HG02852 (cell line): ENCODE data around the gene PGAM2.
A peak's percentile ranks its signal among the peaks of the same experiment; 100 is the strongest.

ENCODE experiments used
- ATAC-seq: cut with Tn5 transposase; IDR thresholded peaks from one replicate; pipeline ENCODE4 v1.9.1; 2021; ENCODE audit warnings: mild to moderate bottlenecking, moderate library complexity; ENCODE audit not compliant: unreplicated experiment

PGAM2 gene

DNA sequence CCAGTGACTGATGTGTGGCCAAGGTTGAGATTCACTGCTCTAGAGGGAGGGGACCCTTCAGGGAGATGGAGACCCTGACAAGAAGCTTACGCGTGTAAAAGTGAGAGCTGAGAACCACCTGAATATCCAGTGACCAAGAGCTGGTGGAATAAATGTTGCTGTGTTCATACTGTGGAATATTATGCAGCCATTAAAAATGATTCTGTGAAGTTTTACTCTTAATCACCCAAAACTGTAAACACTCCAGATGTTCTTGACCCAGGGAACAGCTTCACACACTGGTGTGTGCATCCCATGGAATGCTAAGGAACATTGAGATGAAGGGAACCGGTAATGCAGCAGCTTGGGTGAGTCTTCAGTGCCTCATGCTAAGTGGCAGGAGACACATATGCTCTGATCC, 21.3 kb upstream of the PGAM2 start:
- no peak for ATAC-seq

DNA sequence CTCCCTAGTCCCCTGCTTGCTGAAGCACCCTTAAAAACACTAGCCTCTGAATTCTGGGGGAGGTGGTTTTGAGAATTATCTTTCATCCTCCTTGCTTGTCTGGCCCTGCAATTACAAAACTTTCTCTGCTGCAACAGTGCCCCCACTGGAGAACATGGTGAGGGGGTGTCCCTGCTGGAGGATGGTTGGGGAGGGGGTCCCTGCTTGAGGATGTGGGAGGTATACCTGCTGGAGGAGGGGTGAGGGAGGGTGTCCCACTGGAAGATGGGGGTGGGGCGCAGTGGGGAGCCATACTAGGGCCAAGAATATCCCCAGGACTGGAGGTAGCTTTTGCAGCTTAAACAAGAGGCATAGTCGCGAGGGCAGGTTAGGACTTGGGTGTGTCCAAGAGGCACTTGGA, 20.2 kb upstream of the PGAM2 start:
- ATAC-seq = no peak

DNA sequence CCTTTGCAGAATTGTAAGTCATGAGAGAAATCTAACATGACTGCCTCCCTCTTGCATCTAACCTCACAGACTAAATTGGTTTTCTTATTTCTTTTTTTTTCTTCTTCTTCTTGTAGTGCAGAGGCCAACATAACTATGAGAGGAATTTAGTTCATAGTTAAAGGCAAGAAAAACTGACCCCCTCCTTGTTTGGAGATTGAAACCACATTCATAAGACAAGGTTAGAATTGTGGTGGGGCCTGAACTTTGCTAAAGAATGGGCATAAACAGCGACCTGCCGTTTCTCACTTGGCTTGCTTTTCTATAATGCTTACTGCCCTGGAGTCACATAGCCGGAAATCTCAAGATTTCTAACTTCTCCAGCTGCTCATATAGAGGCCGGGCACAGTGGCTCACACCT, 19.3 kb upstream of the PGAM2 start:
- no peak for ATAC-seq

DNA sequence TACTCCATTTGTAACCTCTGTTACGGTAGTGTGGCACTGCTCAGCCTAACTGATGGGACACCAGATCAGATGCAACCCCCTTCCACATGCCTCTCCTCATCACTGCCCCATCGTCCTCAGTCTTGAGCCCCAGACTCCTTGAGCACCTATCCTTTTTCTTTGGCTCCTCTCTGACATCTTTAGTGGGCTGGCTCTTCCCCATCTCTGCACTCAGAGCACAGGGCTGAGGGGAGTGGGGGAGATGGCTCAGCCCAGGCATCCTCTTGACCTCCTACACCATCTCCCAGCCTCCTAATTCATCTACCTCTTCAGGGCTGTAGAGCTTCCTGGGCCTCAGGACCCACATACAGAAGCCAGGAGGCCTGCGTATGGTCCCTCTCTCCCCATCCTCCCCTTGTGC, 18.4 kb upstream of the PGAM2 start:
- no peak for ATAC-seq

DNA sequence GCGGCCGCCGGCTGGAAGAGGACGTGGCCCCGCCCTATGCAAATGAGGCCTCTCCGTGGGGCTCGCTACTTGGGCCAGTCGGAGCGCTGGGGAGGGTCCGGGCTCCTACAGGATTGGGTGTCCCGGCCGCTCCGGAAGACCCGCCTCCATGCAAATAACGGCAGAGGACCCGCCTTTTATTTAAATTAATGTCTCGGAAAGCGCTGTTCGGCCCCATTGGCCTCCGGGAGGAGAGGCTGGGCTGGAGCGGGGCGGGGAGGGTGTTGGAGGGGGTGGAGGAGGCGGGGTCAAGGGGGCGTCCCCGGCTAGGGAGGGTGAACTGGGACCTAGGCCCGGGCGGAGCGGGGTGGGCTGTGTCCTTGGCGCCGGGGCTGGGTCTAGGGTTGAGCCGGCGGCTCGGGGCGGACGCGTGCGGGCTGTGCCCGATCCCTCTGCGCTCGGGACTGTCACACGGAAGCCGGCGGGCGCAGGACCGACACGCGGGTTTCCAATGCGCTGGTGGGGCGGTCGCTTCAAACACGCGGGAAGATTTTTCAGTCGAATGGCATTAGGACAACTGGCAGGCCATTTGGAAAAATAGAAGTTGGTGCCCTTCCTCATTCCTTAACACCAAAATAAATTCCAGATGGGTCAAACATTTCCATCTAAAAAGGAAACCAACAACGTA, 17.3 kb upstream of the PGAM2 start:
- ATAC-seq = peak; percentile 88

DNA sequence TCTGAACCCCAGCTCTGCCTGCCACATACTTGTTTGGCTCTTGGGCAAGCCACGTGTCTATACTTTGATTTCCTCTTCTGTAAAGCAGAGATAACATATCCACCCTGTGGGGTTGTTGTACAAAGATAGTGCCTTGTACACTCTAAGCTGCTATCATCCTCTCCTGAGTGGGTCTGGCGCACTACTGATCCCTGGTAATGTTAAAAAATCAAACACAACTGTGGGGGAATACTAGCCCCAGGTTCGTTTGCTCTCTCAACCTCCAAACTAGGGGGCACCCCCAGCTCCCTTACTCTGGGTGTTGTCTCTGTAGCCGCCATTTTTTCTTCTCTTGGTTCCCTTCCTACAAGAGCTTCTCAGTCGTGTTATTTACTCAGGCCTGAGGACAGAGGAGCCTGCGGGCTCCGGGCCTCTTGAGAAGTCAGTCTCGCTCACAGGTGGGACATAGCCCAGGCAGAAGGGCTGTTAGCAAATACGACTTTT, 15.9 kb upstream of the PGAM2 start:
- ATAC-seq = no peak

DNA sequence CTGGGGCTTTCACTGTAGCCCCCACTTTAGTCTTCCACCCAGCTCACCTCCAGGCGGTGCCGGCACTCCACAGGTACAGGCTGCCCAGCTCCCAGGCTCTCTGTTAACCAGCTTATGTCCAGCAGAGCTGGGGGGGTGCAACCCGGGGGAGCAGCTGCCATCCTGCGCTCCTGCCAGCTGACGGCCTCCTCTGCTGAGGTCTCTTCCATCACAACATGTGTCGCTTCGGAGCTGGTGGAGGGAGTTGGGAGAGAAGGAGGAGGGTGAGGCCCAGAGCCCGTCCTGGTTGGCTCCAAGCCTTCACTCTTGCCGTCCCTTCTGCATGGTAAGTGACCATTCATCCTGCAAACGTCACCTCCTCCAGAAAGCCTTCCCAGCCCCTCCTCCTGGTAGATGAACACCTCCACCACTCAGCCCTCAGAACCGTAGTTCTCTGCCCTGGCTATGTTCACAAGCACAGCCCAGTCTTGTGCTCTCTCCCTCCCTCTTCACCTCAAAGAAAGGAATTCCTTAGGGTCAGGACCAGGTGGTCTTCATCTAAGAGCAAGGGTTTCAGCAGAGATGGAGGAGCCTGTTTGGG, 15.4 kb upstream of the PGAM2 start:
- ATAC-seq = no peak

DNA sequence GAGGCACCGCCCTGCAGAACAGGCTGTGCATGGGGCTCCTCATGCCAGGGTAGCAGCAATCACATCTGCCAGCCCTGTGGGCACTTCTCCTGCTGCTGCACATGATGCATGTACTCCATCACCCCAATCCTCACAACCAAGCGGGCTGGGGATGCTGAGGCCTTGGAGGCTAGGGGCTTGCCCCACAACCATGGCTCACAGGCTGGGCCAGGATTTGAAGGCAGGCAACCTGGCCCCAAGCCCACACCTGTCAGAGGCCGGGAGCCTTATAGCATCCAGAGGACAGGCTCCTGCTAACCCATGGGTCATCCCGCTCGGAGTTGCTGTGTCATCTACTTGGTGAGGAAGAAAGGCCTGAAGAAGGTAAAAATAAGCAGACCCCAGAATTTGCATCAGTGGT, 14.8 kb upstream of the PGAM2 start:
- ATAC-seq = no peak

DNA sequence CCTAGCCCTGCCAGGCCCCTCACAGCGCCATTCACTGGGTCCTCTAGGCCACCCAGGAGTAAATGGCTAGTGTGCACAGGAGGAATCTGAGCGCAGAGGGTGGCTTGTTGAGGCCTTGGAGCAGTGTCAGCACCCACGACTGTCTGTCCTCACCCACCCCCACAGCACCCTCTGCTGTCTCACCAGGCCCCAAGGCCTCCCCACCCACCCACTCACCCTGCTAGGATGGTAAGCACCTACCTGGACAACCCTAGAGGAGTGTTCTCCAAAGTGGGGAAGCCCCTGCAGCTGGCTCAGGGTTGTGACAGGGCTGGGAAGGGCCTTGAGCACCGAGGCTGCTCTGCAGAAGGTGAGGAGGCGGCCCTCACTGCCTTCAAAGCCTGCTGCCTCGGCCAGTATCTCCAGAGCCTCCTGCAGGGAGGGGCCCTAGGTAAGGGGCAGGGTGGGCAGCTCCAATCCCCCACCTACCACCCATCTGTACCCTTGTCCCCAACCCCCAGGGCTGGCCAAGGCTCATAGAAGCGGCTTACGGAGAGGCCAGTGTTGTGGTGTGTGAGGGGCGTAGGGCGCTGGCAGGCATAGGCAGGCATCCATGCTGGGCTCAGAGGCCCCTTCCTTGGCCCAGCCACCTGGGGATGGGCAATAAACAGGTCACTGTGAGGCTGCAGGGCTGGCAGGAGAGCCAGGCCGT, 14.1 kb upstream of the PGAM2 start:
- ATAC-seq = no peak

DNA sequence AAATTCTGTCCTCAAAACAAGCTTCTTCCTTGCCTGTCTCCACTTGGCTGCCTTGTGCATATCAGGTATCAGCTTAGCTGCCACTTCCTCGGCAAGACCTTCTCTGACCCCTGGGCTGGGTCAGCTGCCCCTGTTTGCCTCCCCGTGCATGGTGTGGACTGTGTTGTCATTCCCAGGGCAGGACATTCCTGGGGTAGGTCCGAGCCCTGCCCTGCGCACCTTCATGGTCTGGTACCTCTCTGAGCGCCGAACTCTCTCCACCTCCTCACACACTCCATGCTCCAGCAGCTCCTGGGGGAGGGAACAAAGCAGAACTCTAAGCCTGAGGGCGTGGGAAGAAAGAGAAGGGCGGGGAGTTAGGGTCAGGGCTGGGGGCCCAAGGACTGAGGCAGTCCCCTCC, 13.2 kb upstream of the PGAM2 start:
- no peak for ATAC-seq

DNA sequence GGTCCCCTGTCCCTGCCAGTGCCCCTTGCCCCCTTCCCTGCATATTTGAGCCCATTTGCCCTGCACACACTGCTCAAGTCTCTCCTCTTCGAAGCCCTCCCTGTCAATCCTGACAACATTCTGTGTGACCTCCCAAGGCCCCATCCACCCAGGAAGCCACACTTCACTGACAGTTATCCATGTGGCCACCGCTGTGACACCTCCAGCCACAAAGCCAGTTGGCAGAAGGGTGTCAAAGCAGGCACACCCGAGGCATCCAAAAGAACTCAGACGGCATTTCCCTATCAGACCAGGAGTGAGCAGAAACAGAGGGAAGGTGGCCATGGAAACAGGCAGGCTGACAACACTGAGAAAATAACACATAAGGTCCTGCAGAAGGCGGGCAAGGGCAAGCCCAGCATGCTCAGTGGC, 12.3 kb upstream of the PGAM2 start:
- ATAC-seq = no peak

DNA sequence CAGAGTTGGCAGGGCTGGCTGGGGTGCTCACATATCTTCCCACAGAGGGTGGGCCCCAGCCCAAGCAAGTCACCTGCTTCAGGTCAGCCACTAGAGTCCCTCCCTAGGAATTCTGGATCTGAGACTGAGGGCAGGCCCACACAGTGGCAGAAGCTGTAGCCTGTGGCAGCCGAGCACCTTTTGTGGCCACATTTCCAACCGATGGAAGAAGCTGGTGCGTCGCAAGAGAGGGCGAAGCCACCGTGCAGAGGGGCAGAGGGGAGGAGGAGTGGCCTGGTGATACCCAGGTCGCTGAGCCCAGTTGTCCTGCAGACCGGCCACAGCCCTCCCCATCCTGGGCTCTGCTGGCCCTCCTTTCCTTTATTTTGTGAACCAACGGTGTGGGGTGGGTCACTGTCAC, 11.7 kb upstream of the PGAM2 start:
- no peak for ATAC-seq

DNA sequence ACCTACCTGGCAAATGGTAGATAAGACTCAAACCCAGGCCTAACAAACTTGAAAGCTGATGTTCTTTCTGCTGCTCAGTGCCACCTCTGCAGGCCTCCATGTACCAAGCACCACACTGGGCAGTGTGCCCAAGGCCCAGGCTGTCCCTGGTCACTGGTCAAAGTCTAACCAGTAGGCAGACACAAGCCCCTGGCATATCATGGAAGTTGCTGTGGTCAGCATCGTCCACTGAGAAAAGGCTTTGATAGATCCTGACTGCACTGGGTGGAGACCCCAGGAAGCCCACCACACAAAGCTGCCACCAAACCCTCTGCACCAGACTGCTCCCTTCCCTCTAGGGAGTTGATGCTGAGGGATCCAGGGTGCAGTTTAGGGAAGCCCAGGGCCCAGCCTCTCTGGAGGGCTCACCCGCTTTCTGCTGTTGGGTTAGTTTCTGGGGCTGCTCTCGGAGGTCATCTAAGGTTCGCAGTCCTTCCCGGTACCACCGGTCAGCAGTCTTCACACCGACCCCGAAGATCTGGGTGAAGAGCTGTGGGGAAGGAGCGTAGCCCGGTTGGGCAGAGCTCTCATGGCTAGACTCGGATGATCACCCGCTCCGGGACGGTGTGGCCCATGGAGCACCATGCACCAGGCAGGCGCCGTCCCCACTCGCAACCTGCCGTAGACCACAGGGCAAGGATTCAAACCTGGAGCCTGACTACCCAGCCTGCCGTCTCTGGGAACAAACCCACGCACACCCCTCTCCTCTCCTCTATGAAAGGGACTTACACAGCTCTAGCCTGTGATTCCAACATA, 10.9 kb upstream of the PGAM2 start:
- no peak for ATAC-seq

DNA sequence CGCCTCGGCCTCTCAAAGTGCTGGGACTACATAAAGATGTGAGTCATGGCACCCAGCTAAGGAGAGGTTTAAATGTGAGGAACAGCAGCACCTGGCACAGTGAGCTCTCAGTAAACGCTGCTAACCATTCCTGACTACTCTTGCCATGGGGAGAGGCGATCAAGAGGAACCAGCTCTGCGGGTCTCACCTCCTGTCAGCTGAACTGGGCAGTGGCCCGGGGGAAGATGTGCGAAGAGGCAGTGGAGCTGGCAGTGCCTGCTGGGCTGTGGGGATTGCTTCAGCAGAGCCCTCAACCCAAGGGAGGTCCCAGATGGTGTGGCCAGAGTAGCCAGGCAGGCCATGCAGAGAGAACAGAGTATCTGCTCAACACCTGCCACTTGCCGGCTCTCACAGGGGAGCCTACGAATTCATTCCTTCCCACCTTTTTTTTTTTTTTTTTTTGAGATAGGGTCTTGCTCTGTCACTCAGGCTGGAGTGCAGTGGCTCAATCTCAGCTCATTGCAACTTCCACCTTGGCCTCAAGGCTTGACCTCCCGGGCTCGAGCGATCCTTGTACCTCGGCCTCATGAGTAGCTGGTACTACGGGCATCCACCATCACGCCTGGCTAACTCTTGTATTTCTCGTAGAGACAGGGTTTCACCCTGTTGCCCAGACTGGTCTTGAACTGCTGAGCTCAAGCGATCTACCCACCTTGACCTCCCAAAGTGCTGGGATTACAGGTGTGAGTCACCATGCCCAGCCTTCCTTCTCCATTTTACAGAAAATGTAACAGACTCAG, 10.1 kb upstream of the PGAM2 start:
- ATAC-seq = no peak

DNA sequence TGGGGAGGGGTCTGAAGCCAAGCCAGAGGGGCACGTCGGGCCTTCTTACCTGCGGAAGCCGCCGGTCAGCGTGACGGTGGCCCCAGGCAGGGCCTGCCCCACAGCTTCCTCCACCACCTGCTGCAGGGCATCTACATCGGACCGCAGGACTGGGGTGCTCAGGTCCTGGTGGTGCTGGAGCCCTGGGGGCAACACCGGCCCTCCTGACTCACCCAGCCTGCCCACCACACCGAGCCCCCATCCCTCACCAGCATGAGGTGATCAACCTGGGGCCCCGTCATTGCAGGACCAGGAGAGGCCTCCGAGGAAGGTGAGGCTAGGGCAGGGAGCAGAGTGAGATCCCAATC, 9.0 kb upstream of the PGAM2 start:
- no peak for ATAC-seq

DNA sequence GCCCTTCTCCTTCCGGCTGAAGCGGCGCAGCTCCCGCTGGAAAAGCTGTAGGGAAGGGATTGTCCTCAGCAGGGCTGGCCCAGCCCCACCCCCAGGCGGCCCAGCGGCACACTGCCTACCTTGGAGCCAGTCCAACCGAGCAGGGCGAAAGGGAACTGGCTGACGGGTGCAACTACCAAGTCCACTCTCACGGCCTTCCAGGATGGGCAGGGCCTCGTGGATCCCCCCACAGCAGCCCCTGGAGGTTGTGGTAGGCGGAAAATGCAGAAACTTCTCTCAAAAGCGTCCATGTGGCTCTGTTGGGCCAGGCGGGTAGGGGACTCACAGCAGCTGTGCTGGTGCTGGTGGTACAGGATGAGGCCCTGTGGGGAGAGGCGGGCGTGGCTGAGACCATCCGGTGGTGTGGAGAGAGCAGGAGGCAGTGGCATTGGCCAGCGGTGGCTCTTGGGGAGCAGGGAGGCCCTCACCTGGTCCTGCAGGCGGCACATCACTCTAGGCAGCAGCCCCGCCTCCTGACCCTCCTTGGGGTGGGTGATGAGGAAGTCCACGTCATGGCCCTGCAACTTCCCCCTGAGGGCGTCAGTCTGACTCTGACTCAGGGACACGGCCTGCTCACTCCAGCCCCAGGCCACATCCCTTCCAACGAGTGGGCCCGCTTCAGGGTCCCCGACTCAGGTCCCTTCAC, 8.4 kb upstream of the PGAM2 start:
- ATAC-seq = peak; percentile 50

DNA sequence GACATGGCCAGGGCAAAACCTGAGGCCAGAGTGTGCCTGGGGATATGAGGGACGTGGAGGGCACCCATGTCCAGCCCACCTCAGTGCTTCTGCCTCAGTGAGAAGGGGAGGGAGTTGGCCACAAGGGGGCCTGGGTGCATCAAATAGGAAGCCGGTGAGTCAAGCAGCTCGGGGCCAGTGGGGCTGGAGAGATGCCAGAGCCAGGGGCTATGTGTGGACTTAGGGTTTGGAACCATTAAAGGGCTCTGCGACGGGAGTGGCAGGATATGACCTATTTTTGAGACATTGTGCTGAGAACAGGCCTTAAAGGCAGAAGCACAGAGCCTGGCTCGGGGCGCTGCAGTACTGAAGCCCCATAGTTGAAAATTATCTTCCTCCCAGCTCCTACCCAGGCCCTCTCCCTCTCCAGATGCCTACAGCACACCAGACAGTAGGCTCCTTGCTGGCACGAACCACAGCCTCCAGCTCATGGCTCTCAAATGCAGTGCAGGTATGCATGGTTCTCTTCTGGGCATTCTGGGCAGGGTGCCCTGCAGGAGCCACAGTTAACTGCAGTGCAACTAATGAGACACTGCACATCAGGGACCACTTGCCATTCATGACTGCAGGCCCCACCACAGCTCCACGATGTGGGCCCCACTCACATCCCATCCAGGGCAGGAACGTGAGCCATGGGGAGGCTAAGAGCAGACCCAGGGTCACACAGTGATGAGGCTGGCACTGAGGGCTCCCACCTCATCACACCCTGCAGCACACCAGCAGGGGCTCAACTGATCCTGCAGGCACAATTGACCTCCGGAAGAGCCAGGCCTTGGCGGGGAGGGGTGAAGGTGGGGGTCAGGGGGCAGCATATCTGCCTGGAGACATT, 7.2 kb upstream of the PGAM2 start:
- no peak for ATAC-seq

DNA sequence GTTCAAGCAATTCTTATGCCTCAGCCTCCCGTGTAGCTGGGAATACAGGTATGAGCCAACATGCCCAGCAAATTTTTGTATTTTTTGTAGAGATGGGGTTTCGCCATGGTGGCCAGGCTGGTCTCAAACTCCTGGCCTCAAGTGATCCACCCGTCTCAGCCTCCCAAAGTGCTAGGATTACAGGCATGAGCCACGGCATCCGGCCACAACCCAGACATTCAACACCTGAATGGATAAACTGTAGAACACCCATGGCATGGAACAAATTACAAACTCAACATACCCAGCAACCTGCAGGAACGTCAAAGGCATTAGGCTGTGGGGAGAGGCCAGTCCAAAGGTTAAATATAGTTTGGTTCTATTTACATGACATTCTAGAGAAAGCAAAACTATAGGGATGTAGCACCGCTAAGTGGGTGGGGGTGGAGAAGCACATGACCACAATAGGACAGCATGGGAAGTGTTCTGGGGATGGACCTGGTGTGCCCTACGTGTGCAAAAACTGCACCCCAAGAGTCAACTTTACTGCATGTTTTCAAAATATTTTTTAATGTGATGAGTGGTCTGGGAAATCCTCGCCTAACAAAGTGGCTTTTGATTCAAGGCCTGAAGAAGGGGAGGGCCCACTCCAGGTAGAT, 6.5 kb upstream of the PGAM2 start:
- no peak for ATAC-seq

DNA sequence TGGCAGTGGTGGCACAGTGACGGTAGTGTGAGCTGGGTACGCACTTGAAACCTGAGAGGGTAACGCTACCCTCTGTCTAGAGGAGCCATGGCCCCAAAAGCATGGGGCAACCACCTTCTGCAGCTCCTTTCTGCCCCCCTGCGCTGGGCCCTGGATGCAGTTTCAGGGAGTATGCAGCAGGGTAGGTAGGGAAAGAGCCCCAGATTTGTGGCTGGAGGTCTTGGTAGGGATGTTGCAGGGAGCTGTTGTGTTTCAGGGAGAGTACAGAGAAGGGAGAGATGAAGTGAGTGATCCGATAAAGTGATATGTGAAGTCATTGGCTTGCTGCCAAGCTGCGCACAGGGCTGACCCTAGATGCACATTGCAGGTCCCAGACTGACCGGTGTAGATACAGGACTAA, 2.7 kb upstream of the PGAM2 start:
- no peak for ATAC-seq
